ENCODE data around the gene MPPED2.

MPPED2 gene

GRCh38 chr11:30423886-30424285, 162.3 kb downstream of the MPPED2 start:
- H3K4me3 ChIP-seq (ENCODE audit: low read depth, low read length): no peak overlapping the region
- DNase-seq (ENCODE audit: low read depth): no peak
- no peak for TF ChIP-seq CTCF (IDR thresholded peaks at IDR 0.05; ENCODE audit: insufficient read depth, low read depth, low read length, missing control alignments)

DNA sequence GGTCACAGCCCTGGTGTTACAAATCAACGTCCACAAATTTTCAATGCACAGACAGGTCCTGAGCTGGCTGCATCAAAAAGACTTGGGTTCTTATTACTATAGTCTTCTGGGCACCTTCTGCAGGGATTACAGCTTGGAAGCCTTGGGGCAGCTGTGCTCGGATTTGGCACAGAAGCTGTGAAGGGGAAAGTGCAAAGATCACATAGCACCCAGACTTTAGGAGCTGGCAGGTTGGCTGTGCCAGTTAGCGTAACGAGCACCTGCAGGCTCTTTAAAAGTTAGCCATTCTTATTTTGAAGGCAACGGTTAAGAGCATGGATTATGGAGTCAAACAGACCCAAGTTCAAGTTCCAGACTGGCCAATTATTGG, 162.9 kb downstream of the MPPED2 start:
- no peak overlapping the region for H3K4me3 ChIP-seq (ENCODE audit: low read depth, low read length)
- TF ChIP-seq CTCF (IDR thresholded peaks at IDR 0.05; ENCODE audit: insufficient read depth, low read depth, low read length, missing control alignments): no peak
- DNase-seq (ENCODE audit: low read depth): no peak

DNA sequence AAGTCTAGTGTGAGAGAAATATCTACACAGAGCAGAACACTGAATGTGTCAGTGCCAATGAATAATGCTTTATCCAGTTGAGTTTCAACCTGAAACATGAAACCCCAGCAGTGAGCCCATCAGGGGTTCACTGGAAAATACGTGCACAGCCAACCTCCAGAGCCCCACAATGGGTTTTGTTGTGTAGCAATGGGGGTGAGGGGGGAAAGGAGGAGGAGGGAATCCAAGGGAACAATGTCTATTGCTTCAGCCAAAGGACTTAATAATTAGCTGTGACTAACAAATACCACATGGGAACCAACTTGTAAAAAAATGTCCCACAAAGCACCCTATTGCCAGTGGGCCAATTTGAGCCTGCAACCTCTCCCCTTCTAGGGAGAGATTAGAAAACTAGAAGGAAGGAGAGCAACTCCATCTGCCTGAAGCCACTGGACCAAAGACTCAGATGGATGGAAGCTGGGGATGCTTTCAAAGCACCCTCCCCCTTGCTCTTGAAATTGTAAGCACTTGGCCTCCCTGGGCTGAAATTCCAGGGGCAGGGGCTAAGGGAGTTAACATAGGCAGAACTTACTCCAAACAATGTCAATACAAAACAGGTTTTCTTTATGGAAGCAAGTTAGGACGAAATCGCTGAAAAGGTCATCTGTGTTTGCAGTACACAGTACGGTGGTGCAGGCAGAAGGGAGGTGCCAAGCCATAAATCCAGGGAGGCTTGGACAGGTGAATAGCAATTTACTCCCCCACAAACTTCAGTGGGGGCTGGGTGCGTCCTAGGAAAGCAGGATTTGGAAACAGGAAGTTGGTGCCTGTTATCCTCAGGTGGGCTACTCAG, 163.5 kb downstream of the MPPED2 start:
- no peak overlapping the region for H3K4me3 ChIP-seq (ENCODE audit: low read depth, low read length)
- DNase-seq (ENCODE audit: low read depth): no peak
- no peak for TF ChIP-seq CTCF (IDR thresholded peaks at IDR 0.05; ENCODE audit: insufficient read depth, low read depth, low read length, missing control alignments)

DNA sequence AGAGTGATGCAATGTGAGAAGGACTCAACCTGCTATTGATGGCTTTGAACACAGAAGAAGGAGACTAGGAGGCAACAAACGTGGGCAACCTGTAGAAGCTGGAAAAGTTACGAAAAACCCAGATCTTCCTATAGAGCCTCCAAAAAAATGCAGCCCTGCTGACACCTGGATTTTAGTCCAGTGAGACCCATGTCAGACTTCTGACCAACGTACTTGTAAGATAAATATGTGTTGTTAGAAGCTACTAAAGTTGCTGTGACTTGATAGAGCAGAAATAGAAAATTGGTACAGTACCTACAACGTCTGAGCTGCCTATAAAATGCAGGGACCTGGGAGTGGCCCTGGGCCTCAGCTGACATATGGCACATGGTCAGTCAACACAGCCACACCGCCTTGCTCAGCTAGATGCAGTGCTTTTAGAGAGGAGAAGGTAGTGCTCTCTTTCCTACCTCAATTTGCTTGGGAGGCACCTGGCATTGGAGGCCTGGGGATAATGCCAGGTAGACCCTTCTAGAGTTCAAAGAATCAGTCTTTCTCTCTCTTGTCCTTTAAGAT, 165.8 kb downstream of the MPPED2 start:
- no peak for DNase-seq (ENCODE audit: low read depth)
- no peak overlapping the region for H3K4me3 ChIP-seq (ENCODE audit: low read depth, low read length)
- TF ChIP-seq CTCF (IDR thresholded peaks at IDR 0.05; ENCODE audit: insufficient read depth, low read depth, low read length, missing control alignments): no peak

- H3K4me3 ChIP-seq (ENCODE audit: low read depth, low read length): no peak overlapping the region
- no peak for TF ChIP-seq CTCF (IDR thresholded peaks at IDR 0.05; ENCODE audit: insufficient read depth, low read depth, low read length, missing control alignments)
- no peak for DNase-seq (ENCODE audit: low read depth)
These were observed 171.3 kb downstream of the MPPED2 start for GRCh38 chr11:30414806-30415205.

GRCh38 chr11:30414244-30414643, 171.9 kb downstream of the MPPED2 start:
- H3K4me3 ChIP-seq (ENCODE audit: low read depth, low read length): no peak overlapping the region
- DNase-seq (ENCODE audit: low read depth): no peak
- no peak for TF ChIP-seq CTCF (IDR thresholded peaks at IDR 0.05; ENCODE audit: insufficient read depth, low read depth, low read length, missing control alignments)
